B cell (primary cell): ENCODE results near the gene PPP4R4.

Experiments used
- EZH2 ChIP-seq: IDR thresholded peaks from 2 replicates; pipeline ENCODE4 v1.6.1; 2012; ENCODE audit warnings: borderline replicate concordance, low read depth, mild to moderate bottlenecking, moderate library complexity, low read length; ENCODE audit not compliant: insufficient read depth, poor library complexity, severe bottlenecking
- TF ChIP-seq, protein P1 (sequence below): fragments of 200-600 bp; IDR thresholded peaks from one replicate; pipeline ENCODE4 v1.8.0; 2022; ENCODE audit warnings: antibody characterized with exemption, mild to moderate bottlenecking

DNA sequence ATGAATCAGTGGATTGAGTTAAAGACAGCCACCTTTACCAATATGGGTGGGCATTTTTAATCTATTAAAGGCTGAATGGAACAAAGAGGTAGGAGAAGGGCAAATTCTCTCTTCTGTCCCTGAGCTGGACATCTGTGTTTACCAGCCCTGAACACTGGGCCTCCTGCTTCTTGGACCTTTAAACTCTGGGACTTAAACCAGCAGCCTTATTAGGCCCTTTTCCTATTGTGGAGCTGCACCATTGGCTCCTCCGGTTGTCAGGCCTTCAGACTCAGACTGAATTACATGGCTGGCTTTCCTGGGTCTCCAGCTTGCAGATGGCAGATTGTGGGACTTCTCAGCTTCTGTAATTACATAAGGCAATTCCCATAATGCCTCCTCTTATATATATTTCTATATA is 142.6 kb downstream of the PPP4R4 start:
- TF ChIP-seq, protein P1, sequence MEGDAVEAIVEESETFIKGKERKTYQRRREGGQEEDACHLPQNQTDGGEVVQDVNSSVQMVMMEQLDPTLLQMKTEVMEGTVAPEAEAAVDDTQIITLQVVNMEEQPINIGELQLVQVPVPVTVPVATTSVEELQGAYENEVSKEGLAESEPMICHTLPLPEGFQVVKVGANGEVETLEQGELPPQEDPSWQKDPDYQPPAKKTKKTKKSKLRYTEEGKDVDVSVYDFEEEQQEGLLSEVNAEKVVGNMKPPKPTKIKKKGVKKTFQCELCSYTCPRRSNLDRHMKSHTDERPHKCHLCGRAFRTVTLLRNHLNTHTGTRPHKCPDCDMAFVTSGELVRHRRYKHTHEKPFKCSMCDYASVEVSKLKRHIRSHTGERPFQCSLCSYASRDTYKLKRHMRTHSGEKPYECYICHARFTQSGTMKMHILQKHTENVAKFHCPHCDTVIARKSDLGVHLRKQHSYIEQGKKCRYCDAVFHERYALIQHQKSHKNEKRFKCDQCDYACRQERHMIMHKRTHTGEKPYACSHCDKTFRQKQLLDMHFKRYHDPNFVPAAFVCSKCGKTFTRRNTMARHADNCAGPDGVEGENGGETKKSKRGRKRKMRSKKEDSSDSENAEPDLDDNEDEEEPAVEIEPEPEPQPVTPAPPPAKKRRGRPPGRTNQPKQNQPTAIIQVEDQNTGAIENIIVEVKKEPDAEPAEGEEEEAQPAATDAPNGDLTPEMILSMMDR, result no peak
- no peak for TF ChIP-seq EZH2
